HEK293T (cell line): ENCODE data around the gene PAAF1.

ENCODE experiments used
- CTCF ChIA-PET: fragments of 350-600 bp; formaldehyde crosslinking; extraction: SDS; loops from one replicate; lab custom pipeline; 2021; ENCODE audit warnings: antibody characterized with exemption, inconsistent platforms; lab: Yijun Ruan, JAX
- POLR2A ChIA-PET: fragments of 350-600 bp; formaldehyde crosslinking; extraction: SDS; loops from one replicate; lab custom pipeline; 2020; ENCODE audit warnings: antibody characterized with exemption, inconsistent platforms; lab: Yijun Ruan, JAX
- DNase-seq: peaks from one replicate; pipeline ENCODE4 v3.0.0; 2012; ENCODE audit warnings: mixed read lengths; ENCODE audit errors: extremely low spot score
- CTBP1 ChIP-seq: fragments of 450-650 bp; IDR thresholded peaks from 2 replicates; pipeline ENCODE4 v1.6.1; 2016; ENCODE audit warnings: borderline replicate concordance
- FOXA1 ChIP-seq: fragments of 450-650 bp; IDR thresholded peaks from 2 replicates; pipeline ENCODE4 v1.6.1; 2016; ENCODE audit warnings: mild to moderate bottlenecking
- HDGF ChIP-seq: fragments of 450-650 bp; IDR thresholded peaks from 2 replicates; pipeline ENCODE4 v1.6.1; 2017; ENCODE audit warnings: antibody characterized with exemption, borderline replicate concordance
- SP1 ChIP-seq: fragments of 450-650 bp; IDR thresholded peaks from 2 replicates; pipeline ENCODE4 v1.6.1; 2017
- SUZ12 ChIP-seq: fragments of 450-650 bp; IDR thresholded peaks from 2 replicates; pipeline ENCODE4 v1.6.1; 2016; ENCODE audit warnings: mild to moderate bottlenecking

The PAAF1 gene

DNA sequence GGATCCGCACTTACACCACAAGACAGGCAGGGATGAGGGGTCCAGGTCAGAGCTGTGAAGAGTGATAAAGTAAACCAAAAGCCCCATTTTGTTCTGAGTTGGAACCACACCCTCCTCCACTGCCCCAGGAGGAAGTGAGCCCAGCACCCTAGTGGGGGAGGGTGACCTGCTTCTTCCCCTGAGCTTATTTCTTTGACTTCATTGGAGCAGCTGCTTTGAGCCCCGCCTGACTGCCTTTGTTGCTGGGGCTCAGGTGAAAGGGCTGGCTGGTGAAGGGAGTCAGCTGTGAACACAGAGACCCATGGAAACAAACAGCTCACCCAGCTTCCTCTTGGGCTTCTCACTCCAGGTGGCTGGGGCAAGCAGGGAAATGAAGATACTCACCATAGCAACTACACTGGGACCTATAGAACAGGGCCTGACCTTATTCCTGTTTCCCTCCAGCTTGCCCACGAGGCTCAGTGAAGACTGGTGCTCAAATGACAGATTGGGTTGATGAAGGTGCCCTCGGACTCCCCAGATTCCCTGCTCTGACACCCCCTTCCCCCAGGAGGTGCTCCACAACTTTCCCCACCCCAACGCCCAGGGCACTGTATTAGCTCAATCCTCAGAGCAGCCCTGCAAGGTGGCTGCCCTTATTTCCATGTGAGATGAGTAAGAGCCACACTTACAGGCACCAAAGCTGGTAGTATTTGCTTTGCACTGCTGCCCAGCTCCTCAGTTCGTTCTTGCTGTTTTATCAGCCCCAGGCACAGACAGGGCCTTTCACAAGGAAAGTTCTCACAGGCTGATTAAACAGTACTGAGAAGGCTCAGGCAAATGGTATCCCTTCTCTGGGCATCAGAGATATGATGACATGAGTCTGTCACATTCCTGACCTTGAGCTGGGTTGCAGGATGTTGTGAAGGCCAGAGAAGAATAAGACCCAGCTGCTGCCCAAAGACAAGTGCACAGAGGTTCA lies 103.5 kb downstream of the PAAF1 start:
- DNase-seq: no peak
- CTCF ChIA-PET: interaction anchor here (0.7 kb wide), 1 partner anchor 29 kb away, joined by 3 read pairs; no protein-coding TSS in a partner anchor
- POLR2A ChIA-PET: interaction anchor here (2.5 kb wide), 1 partner anchor 23 kb away, joined by 8 read pairs; no protein-coding TSS in a partner anchor
- TF ChIP-seq FOXA1 (no peak), SUZ12 (no peak), HDGF (no peak), CTBP1 (no peak), SP1 (no peak)
